Right atrium auricular region (tissue), 2 donors: ENCODE data around the gene CD180. TPM values are rescaled to one million over a fixed set of nuclear protein-coding genes. Genes with fewer than 3 reads are reported as not detected.

ENCODE experiments used
- DNase-seq: peaks from one replicate; pipeline ENCODE4 v3.0.0-alpha.2; 2019; ENCODE audit warnings: low spot score
- H3K27ac ChIP-seq, 2 donors: fragments of 200-600 bp; sonication (generic); 1 replicate in 1 of 2; 2 replicates in 1 of 2; pipeline ENCODE4 v1.5.1; 2016 to 2019
- H3K27me3 ChIP-seq, 2 donors: fragments of 200-600 bp; sonication (generic); one replicate each; pipeline versions ENCODE4 v1.5.1 to v1.6.0; 2017 to 2019
- H3K36me3 ChIP-seq: fragments of 200-600 bp; sonication (generic); one replicate; pipeline ENCODE4 v1.5.1; 2016
- H3K4me1 ChIP-seq, 2 donors: fragments of 200-600 bp; sonication (generic); one replicate each; pipeline versions ENCODE4 v1.5.1 to v1.6.0; 2017 to 2019
- H3K4me3 ChIP-seq, 2 donors: fragments of 200-600 bp; sonication (generic); 1 replicate in 1 of 2; 2 replicates in 1 of 2; pipeline ENCODE4 v1.5.1; 2017 to 2019; ENCODE audit warnings: mild to moderate bottlenecking in 1 of 2, moderate library complexity in 1 of 2
- H3K9me3 ChIP-seq, 2 donors: fragments of 200-600 bp; sonication (generic); one replicate each; pipeline ENCODE4 v1.5.1; 2019
- CTCF ChIP-seq, 2 donors: fragments of 200-600 bp; sonication (generic); IDR thresholded peaks; one replicate each; pipeline ENCODE4 v1.5.1; 2019; ENCODE audit warnings: antibody characterized with exemption in 2 of 2
- total RNA-seq, 2 donors: library from RNA; depleted of rRNA; stranded (reverse); fragments of >200 nt; gene quantifications; one replicate each; pipeline ENCODE4 v1.1.0, GENCODE V29; 2016

The CD180 gene
- total RNA-seq, 2 donors from 2014 or later, result 0.26 to 1.2 TPM

GRCh38 chr5:67234671-67235176, 38.1 kb upstream of the CD180 start:
- peaks cover 0 to 4% of the 10 kb centered on the region in 2 donors for H3K9me3 ChIP-seq
- DNase-seq, result no peak
- no peak for TF ChIP-seq CTCF (IDR thresholded peaks at IDR 0.05)
- peak overlapping the region in 1 of 2 donors; percentile 6 for H3K27ac ChIP-seq
- H3K27me3 ChIP-seq, result no peaks in the 10 kb centered on the region
- H3K4me1 ChIP-seq, result peaks cover 0 to 14% of the 10 kb centered on the region in 2 donors
- H3K36me3 ChIP-seq, result no peaks in the 10 kb centered on the region
- H3K4me3 ChIP-seq, result peak overlapping the region; percentile 11 to 30

GRCh38 chr5:67233075-67233474, 36.5 kb upstream of the CD180 start:
- Histone ChIP-seq H3K27ac (no peak overlapping the region), H3K27me3 (no peaks in the 10 kb centered on the region), H3K4me3 (no peak overlapping the region), H3K9me3 (peaks cover 0 to 5% of the 10 kb centered on the region in 2 donors), H3K4me1 (peaks cover 0 to 14% of the 10 kb centered on the region in 2 donors), H3K36me3 (no peaks in the 10 kb centered on the region)
- TF ChIP-seq CTCF (IDR thresholded peaks at IDR 0.05), result no peak
- DNase-seq, result no peak

- no peak for DNase-seq
- TF ChIP-seq CTCF (IDR thresholded peaks at IDR 0.05), result no peak
These were observed 26.6 kb upstream of the CD180 start for GRCh38 chr5:67223211-67223610.

GRCh38 chr5:67222243-67223025, 25.8 kb upstream of the CD180 start:
- Histone ChIP-seq H3K27me3 (no peaks in the 10 kb centered on the region), H3K4me1 (no peaks in the 10 kb centered on the region), H3K4me3 (no peak overlapping the region), H3K27ac (no peak overlapping the region), H3K36me3 (no peaks in the 10 kb centered on the region), H3K9me3 (no peaks in the 10 kb centered on the region)
- TF ChIP-seq CTCF (IDR thresholded peaks at IDR 0.05), result no peak
- DNase-seq, result no peak

More at GRCh38 chr5:67223211-67223610, 26.6 kb upstream of the CD180 start:
- H3K27ac ChIP-seq, result no peak overlapping the region
- H3K9me3 ChIP-seq, result no peaks in the 10 kb centered on the region
- H3K27me3 ChIP-seq, result no peaks in the 10 kb centered on the region
- no peak overlapping the region for H3K4me3 ChIP-seq
- no peaks in the 10 kb centered on the region for H3K36me3 ChIP-seq
- no peaks in the 10 kb centered on the region for H3K4me1 ChIP-seq

GRCh38 chr5:67221487-67222242, 25.1 kb upstream of the CD180 start:
- no peaks in the 10 kb centered on the region for H3K9me3 ChIP-seq
- H3K4me3 ChIP-seq, result no peak overlapping the region
- DNase-seq, result no peak
- H3K36me3 ChIP-seq, result no peaks in the 10 kb centered on the region
- no peak overlapping the region for H3K27ac ChIP-seq
- H3K4me1 ChIP-seq, result peaks cover 0 to 4% of the 10 kb centered on the region in 2 donors
- no peak for TF ChIP-seq CTCF (IDR thresholded peaks at IDR 0.05)
- no peaks in the 10 kb centered on the region for H3K27me3 ChIP-seq
